GM18870 (cell line): Measurements from ENCODE around the gene CEP55.

Experiments
- ATAC-seq: cut with Tn5 transposase; IDR thresholded peaks from one replicate; pipeline ENCODE4 v1.9.1; 2021; ENCODE audit warnings: moderate library complexity; ENCODE audit not compliant: unreplicated experiment

CEP55 gene

GRCh38 chr10:93468461-93469213 is 27.8 kb upstream of the CEP55 start:
- no peak for ATAC-seq

- no peak for ATAC-seq
Measured at GRCh38 chr10:93469454-93469853, 27.0 kb upstream of the CEP55 start.

- no peak for ATAC-seq
Measured at GRCh38 chr10:93471110-93471651, 25.2 kb upstream of the CEP55 start.

- no peak for ATAC-seq
Measured at GRCh38 chr10:93473161-93473560, 23.3 kb upstream of the CEP55 start.

- ATAC-seq, result no peak
Measured at GRCh38 chr10:93473804-93474472, 22.5 kb upstream of the CEP55 start.

- ATAC-seq, result no peak
Measured at GRCh38 chr10:93475227-93475626, 21.2 kb upstream of the CEP55 start.

GRCh38 chr10:93475871-93476270 is 20.5 kb upstream of the CEP55 start:
- no peak for ATAC-seq

- no peak for ATAC-seq
Measured at GRCh38 chr10:93476756-93477155, 19.7 kb upstream of the CEP55 start.

- ATAC-seq, result no peak
Measured at GRCh38 chr10:93478873-93479272, 17.5 kb upstream of the CEP55 start.

GRCh38 chr10:93481637-93482144 is 14.7 kb upstream of the CEP55 start:
- ATAC-seq, result no peak

- ATAC-seq, result peak; percentile 69
Measured at GRCh38 chr10:93482145-93482834, 14.1 kb upstream of the CEP55 start, which contains the start of gene MYOF. Gene MYOF (minus strand): TSS chr10:93482334. CDS start chr10:93482194, 140 bp downstream.

GRCh38 chr10:93485690-93486089 is 10.7 kb upstream of the CEP55 start:
- no peak for ATAC-seq

- ATAC-seq, result no peak
Measured at GRCh38 chr10:93488956-93489528, 7.4 kb upstream of the CEP55 start.

- ATAC-seq, result no peak
Measured at GRCh38 chr10:93491602-93492121, 4.8 kb upstream of the CEP55 start.

- no peak for ATAC-seq
Measured at GRCh38 chr10:93493162-93493561, 3.2 kb upstream of the CEP55 start.

- ATAC-seq, result no peak
Measured at GRCh38 chr10:93494494-93494893, 1.9 kb upstream of the CEP55 start.

GRCh38 chr10:93495654-93496321 is 624 bp upstream of the CEP55 start:
- ATAC-seq, result peak; percentile 26

- no peak for ATAC-seq
Measured at GRCh38 chr10:93498166-93498565, 1.8 kb downstream of the CEP55 start.

- ATAC-seq, result no peak
Measured at GRCh38 chr10:93501650-93502049, 5.2 kb downstream of the CEP55 start.

- peak; percentile 61 for ATAC-seq
Measured at GRCh38 chr10:93503075-93503474, 6.7 kb downstream of the CEP55 start.
